Epidermal melanocyte (primary cell): Measurements from ENCODE around the gene ACP7.
"Not testable (repeated sequence)": the region's sequence is repeated elsewhere in the genome, so short reads cannot be mapped to it uniquely, and the experiment has no call there.

ENCODE experiments used
- DNase-seq: peaks from one replicate; pipeline ENCODE4 v3.0.0; 2011; ENCODE audit warnings: low spot score; ENCODE audit not compliant: insufficient read length

ACP7 gene

GRCh38 chr19:39106194-39106593 lies 22.0 kb downstream of the ACP7 start:
- DNase-seq: no peak

- no peak for DNase-seq
Observed at GRCh38 chr19:39109641-39110040, 25.5 kb downstream of the ACP7 start.

- peak; percentile 59 for DNase-seq
Observed at GRCh38 chr19:39110263-39110967, 26.2 kb downstream of the ACP7 start.

GRCh38 chr19:39111593-39112199 lies 27.5 kb downstream of the ACP7 start:
- peak; percentile 13 for DNase-seq

GRCh38 chr19:39112338-39112890 lies 28.2 kb downstream of the ACP7 start:
- peak; percentile 7 for DNase-seq

GRCh38 chr19:39113199-39113598 lies 29.0 kb downstream of the ACP7 start:
- no peak for DNase-seq

GRCh38 chr19:39115105-39115847 lies 31.1 kb downstream of the ACP7 start:
- no peak for DNase-seq

GRCh38 chr19:39117023-39117422 lies 32.9 kb downstream of the ACP7 start:
- DNase-seq: not testable (repeated sequence)

- DNase-seq: no peak
Observed at GRCh38 chr19:39119830-39120229, 35.7 kb downstream of the ACP7 start.

GRCh38 chr19:39122934-39123731 lies 39.0 kb downstream of the ACP7 start:
- DNase-seq: no peak

- DNase-seq: no peak
Observed at GRCh38 chr19:39124136-39124764, 40.1 kb downstream of the ACP7 start.

GRCh38 chr19:39125199-39125553 lies 41.0 kb downstream of the ACP7 start:
- DNase-seq: no peak

GRCh38 chr19:39125554-39126311 lies 41.6 kb downstream of the ACP7 start, which contains the start of gene PAK4:
Gene PAK4, plus strand, starts transcription at chr19:39125786. Its CDS starts 43,768 bp downstream, at chr19:39169554.
- DNase-seq: peak; percentile 100

GRCh38 chr19:39126312-39127187 lies 42.4 kb downstream of the ACP7 start:
- DNase-seq: peak; percentile 51

- DNase-seq: no peak
Observed at GRCh38 chr19:39127812-39128515, 43.8 kb downstream of the ACP7 start.

GRCh38 chr19:39128516-39129079 lies 44.4 kb downstream of the ACP7 start:
- no peak for DNase-seq

- DNase-seq: no peak
Observed at GRCh38 chr19:39129116-39129515, 44.9 kb downstream of the ACP7 start.
